HepG2 (cell line): ENCODE data around the gene FAM181A. TPM values are rescaled to one million over a fixed set of nuclear protein-coding genes. Genes with fewer than 3 reads are reported as not detected.

Experiments
- ATAC-seq: fragments of 200-7000 bp; cut with Tn5 transposase; 3 replicates; pipeline ENCODE4 v1.9.1; 2020; ENCODE audit warnings: mild to moderate bottlenecking, moderate library complexity
- BruUV-seq: library from RNA; stranded (reverse); fragments of 400-500 nt; replicated peaks from 2 replicates; lab custom pipeline; 2021; lab: Mats Ljungman, UMichigan
- CTCF ChIA-PET: fragments of 300-600 bp; formaldehyde crosslinking; extraction: SDS; loops from one replicate; lab custom pipeline; 2021; ENCODE audit warnings: low total read pairs, inconsistent platforms, low intra/inter-chr PET ratio; lab: Yijun Ruan, JAX
- POLR2A ChIA-PET: fragments of 350-600 bp; sonication (Branson Sonifier 250); formaldehyde crosslinking; loops from one replicate; lab custom pipeline; 2020; ENCODE audit warnings: antibody characterized with exemption, inconsistent platforms; lab: Yijun Ruan, JAX
- DNase-seq: peaks from one replicate; pipeline ENCODE4 v3.0.0-alpha.2; 2015; ENCODE audit warnings: low spot score
- FAIRE-seq: peaks from 3 replicates; lab custom pipeline; 2011; peaks lifted over from hg19 to GRCh38; lab: Jason Lieb, UNC
- H2AFZ ChIP-seq: one replicate; pipeline ENCODE4 v1.6.1; 2011; ENCODE audit warnings: low read length, inconsistent platforms
- H3K27ac ChIP-seq: fragments of 300-600 bp; 3 replicates; pipeline ENCODE4 v1.8.0; 2011; ENCODE audit warnings: mixed run types, mild to moderate bottlenecking, mixed read lengths, low read length, inconsistent platforms; ENCODE audit not compliant: insufficient read depth; ENCODE audit errors: extremely low read length
- H3K27me3 ChIP-seq, 2 experiments: fragments of 200-600 bp in 1 of 2; 2 replicates in 1 of 2; 3 replicates in 1 of 2; pipeline versions ENCODE4 v1.6.0 to v1.8.0; 2011; ENCODE audit warnings: low read length in 2 of 2, mild to moderate bottlenecking in 2 of 2, moderate library complexity in 2 of 2, inconsistent platforms in 1 of 2; ENCODE audit not compliant: insufficient read depth in 2 of 2, control insufficient read depth in 1 of 2
- H3K36me3 ChIP-seq, 2 experiments: fragments of 200-600 bp in 1 of 2; replicated peaks in 1 of 2; 2 replicates in 1 of 2; 3 replicates in 1 of 2; pipeline versions ENCODE4 v1.5.1 to v1.8.0; 2011; ENCODE audit warnings: low read length in 2 of 2, inconsistent platforms in 1 of 2; ENCODE audit not compliant: insufficient read depth in 2 of 2, control insufficient read depth in 1 of 2
- H3K4me1 ChIP-seq: 2 replicates; pipeline ENCODE4 v1.5.1; 2012; ENCODE audit warnings: low read length, inconsistent platforms; ENCODE audit not compliant: insufficient read depth
- H3K4me2 ChIP-seq: 2 replicates; pipeline ENCODE4 v1.6.0; 2011; ENCODE audit warnings: low read depth, low read length, inconsistent platforms
- H3K4me3 ChIP-seq, 3 experiments: fragments of 200-600 bp in 1 of 3; sonication (generic), shearing (Covaris generic) in 1 of 3; replicated peaks in 1 of 3; 2 replicates each; pipeline ENCODE4 v1.5.1; 2011 to 2016; ENCODE audit warnings: low read length in 3 of 3, inconsistent platforms in 2 of 3, low read depth in 2 of 3, mild to moderate bottlenecking in 2 of 3, control low read depth in 1 of 3, mixed read lengths in 1 of 3; ENCODE audit not compliant: insufficient read depth in 1 of 3
- H3K79me2 ChIP-seq: one replicate; pipeline ENCODE4 v1.6.1; 2011; ENCODE audit warnings: low read length, inconsistent platforms; ENCODE audit not compliant: insufficient read depth
- H3K9ac ChIP-seq: 2 replicates; pipeline ENCODE4 v1.6.0; 2011; ENCODE audit warnings: mild to moderate bottlenecking, low read depth, low read length, inconsistent platforms; ENCODE audit not compliant: insufficient read depth
- H3K9me3 ChIP-seq: 2 replicates; pipeline ENCODE4 v1.5.1; 2012; ENCODE audit warnings: mild to moderate bottlenecking, low read length
- H4K20me1 ChIP-seq: 2 replicates; pipeline ENCODE4 v1.6.0; 2011; ENCODE audit warnings: inconsistent platforms, mild to moderate bottlenecking, low read length, moderate library complexity; ENCODE audit not compliant: insufficient read depth
- CREM ChIP-seq, 2 experiments: sonication (generic) in 1 of 2; formaldehyde crosslinking in 1 of 2; IDR thresholded peaks; 2 replicates each; pipeline versions ENCODE4 v1.4.0 to v1.6.1; 2016 to 2020; ENCODE audit warnings: antibody characterized with exemption in 1 of 2, mild to moderate bottlenecking in 1 of 2, missing genetic modification reagents in 1 of 2
- MAF1 ChIP-seq: sonication (generic); formaldehyde crosslinking; IDR thresholded peaks from 2 replicates; pipeline ENCODE4 v1.5.0; 2020; ENCODE audit warnings: missing genetic modification reagents, borderline replicate concordance
- MTA1 ChIP-seq: sonication (generic); formaldehyde crosslinking; IDR thresholded peaks from 2 replicates; pipeline ENCODE4 v1.4.0; 2020; ENCODE audit warnings: missing genetic modification reagents, mild to moderate bottlenecking, borderline replicate concordance
- SP4 ChIP-seq: sonication (generic); formaldehyde crosslinking; IDR thresholded peaks from 2 replicates; pipeline ENCODE4 v1.8.1; 2023; ENCODE audit warnings: mild to moderate bottlenecking, missing genetic modification reagents
- THAP7 ChIP-seq: sonication (generic); formaldehyde crosslinking; IDR thresholded peaks from 2 replicates; pipeline ENCODE4 v1.8.1; 2023; ENCODE audit warnings: mild to moderate bottlenecking, missing genetic modification reagents
- ZHX2 ChIP-seq, 2 experiments: sonication (generic) in 1 of 2; formaldehyde crosslinking in 1 of 2; IDR thresholded peaks; 2 replicates each; pipeline versions ENCODE4 v1.6.1 to v1.9.0; 2014 to 2022; ENCODE audit warnings: antibody characterized with exemption in 1 of 2, borderline replicate concordance in 1 of 2, inconsistent platforms in 1 of 2, low read depth in 1 of 2, missing genetic modification reagents in 1 of 2
- ZMAT3 ChIP-seq: sonication (generic); formaldehyde crosslinking; conservative IDR thresholded peaks from 2 replicates; pipeline ENCODE4 v1.7.0; 2021; ENCODE audit warnings: missing genetic modification reagents
- ZNF10 ChIP-seq: sonication (generic); formaldehyde crosslinking; IDR thresholded peaks from 2 replicates; pipeline ENCODE4 v1.4.0; 2020; ENCODE audit warnings: mild to moderate bottlenecking, low read depth, missing genetic modification reagents, borderline replicate concordance
- ZNF580 ChIP-seq: IDR thresholded peaks from 2 replicates; pipeline ENCODE4 v1.6.1; 2016; ENCODE audit warnings: low read depth, borderline replicate concordance
- ZNF597 ChIP-seq: sonication (generic); formaldehyde crosslinking; IDR thresholded peaks from 2 replicates; pipeline ENCODE4 v1.5.0; 2020; ENCODE audit warnings: missing genetic modification reagents
- ZNF792 ChIP-seq: IDR thresholded peaks from 2 replicates; pipeline ENCODE4 v1.6.1; 2016
- ZNF83 ChIP-seq: sonication (generic); formaldehyde crosslinking; IDR thresholded peaks from 2 replicates; pipeline ENCODE4 v1.4.0; 2020; ENCODE audit warnings: missing genetic modification reagents, mild to moderate bottlenecking, borderline replicate concordance
- in situ Hi-C: cut with HindIII; loops from 2 replicates; pipeline ENCODE4 v1.10.0; 2017; ENCODE audit warnings: low pct_unique_long_range_greater_than_20kb; ENCODE audit not compliant: extremely low pct_ligation_motif_present
- intact Hi-C: fragments of 100-400 bp; cut with micrococcal nuclease; formaldehyde crosslinking; loops from one replicate; pipeline ENCODE4 v1.10.0; 2022; ENCODE audit not compliant: unreplicated experiment
- polyA plus RNA-seq, 8 experiments: library from polyadenylated mRNA; depleted of rRNA in 3 of 8; stranded (reverse) in 7 of 8; unstranded in 1 of 8; fragments of >200 nt; fragmentation: Illumina TruSeq in 4 of 8; extraction: Trizol in 4 of 8; gene quantifications; 2 replicates each; pipeline versions ENCODE4 v1.2.1 to v1.2.3, GENCODE V29; 2011 to 2016; ENCODE audit warnings: low read depth in 4 of 8, missing spikeins in 1 of 8, mixed read lengths in 1 of 8; ENCODE audit not compliant: insufficient read depth in 1 of 8
- total RNA-seq, 5 experiments: library from RNA; depleted of rRNA; stranded (reverse); fragments of >200 nt; fragmentation: Illumina TruSeq; extraction: Trizol; gene quantifications; 2 replicates each; pipeline ENCODE4 v1.2.3, GENCODE V29; 2016; ENCODE audit warnings: low read depth in 1 of 5

FAM181A gene
- total and polyA plus RNA-seq, 2 of the 13 experiments (the other 11 are each of a cell fraction or from before 2014, with no cell fraction given) = 1.1 to 1.5 TPM

GRCh38 chr14:93960108-93960475 lies 32.9 kb downstream of the FAM181A start:
- peak overlapping the region; percentile 64 for H3K4me2 ChIP-seq
- TSS peak; percentile 87 for BruUV-seq
- no peaks in the 10 kb centered on the region for H4K20me1 ChIP-seq
- no peaks in the 10 kb centered on the region for H3K36me3 ChIP-seq
- peaks cover 82% of the 10 kb centered on the region for H3K4me1 ChIP-seq
- no peaks in the 10 kb centered on the region for H3K9me3 ChIP-seq
- peak overlapping the region; percentile 79 for H3K27ac ChIP-seq
- TF ChIP-seq ZMAT3 (no peak), MAF1 (no peak), THAP7 (CRISPR knock-in tag) (no peak), ZNF10 (CRISPR knock-in tag) (no peak), ZNF792 (no peak), ZNF597 (no peak), SP4 (CRISPR knock-in tag) (no peak), CREM (IDR thresholded peaks at IDR 0.05) (no peak), CREM (CRISPR knock-in tag; IDR thresholded peaks at IDR 0.05) (no peak), MTA1 (CRISPR knock-in tag) (no peak), ZHX2 (IDR thresholded peaks at IDR 0.05; ENCODE audit: low read depth) (no peak), ZHX2 (CRISPR knock-in tag; IDR thresholded peaks at IDR 0.05; ENCODE audit: borderline replicate concordance) (no peak), ZNF83 (CRISPR knock-in tag) (no peak), ZNF580 (no peak)
- TF ChIP-seq, all 625 proteins: peak for 0
- in situ Hi-C loops = no loop called here
- POLR2A ChIA-PET = interaction anchor here (0.6 to 3.9 kb wide), 18 partner anchors 8 to 333 kb away, joined by 3 to 30 read pairs (median 8); partner anchors contain the start of genes DDX24, IFI27L1, OTUB2 and PPP4R4
- Histone ChIP-seq H3K79me2 (no peaks in the 10 kb centered on the region), H3K4me3 (peak overlapping the region in 1 of 3 experiments; percentile 44; a peak in 1 of 6 replicates), H3K27me3 (no peaks in the 10 kb centered on the region), H3K9ac (peak overlapping the region; percentile 55), H2AFZ (no peak overlapping the region)
- intact Hi-C loops = no loop called here
- DNase-seq = no peak
- FAIRE-seq = peak; percentile 39
- no peak; the same call in 2 of the 3 replicates for ATAC-seq
- CTCF ChIA-PET = interaction anchor here (1.0 kb wide), 1 partner anchor 11 kb away, joined by 3 read pairs; no protein-coding TSS in a partner anchor
